ENCODE data around the gene TFAP2A.

Gene TFAP2A

GRCh38 chr6:10355115-10355702 lies 59.7 kb downstream of the TFAP2A start:
- DNase-seq = no peak

GRCh38 chr6:10351791-10352190 lies 63.1 kb downstream of the TFAP2A start:
- intact Hi-C loops (cut with DNase I) = no loop called here

More at GRCh38 chr6:10355115-10355702, 59.7 kb downstream of the TFAP2A start:
- intact Hi-C loops (cut with DNase I) = no loop called here

GRCh38 chr6:10350720-10351119 lies 64.2 kb downstream of the TFAP2A start:
- no peak for DNase-seq
- intact Hi-C loops (cut with DNase I) = no loop called here

More at GRCh38 chr6:10351791-10352190, 63.1 kb downstream of the TFAP2A start:
- DNase-seq = no peak

GRCh38 chr6:10347561-10348327 lies 67.1 kb downstream of the TFAP2A start:
- DNase-seq = no peak
- intact Hi-C loops (cut with DNase I) = no loop called here
